IMR-90 (cell line): ENCODE results near the gene TNIP1. TPM values are rescaled to one million over a fixed set of nuclear protein-coding genes. Genes with fewer than 3 reads are reported as not detected.

Source experiments
- ATAC-seq: fragments of 200-7000 bp; cut with Tn5 transposase; 2 replicates; pipeline ENCODE4 v1.9.1; 2020; ENCODE audit warnings: low read depth, mild to moderate bottlenecking, moderate library complexity
- BruUV-seq: library from RNA; stranded (reverse); fragments of 400-500 nt; replicated peaks from 2 replicates; lab custom pipeline; 2021; lab: Mats Ljungman, UMichigan
- CTCF ChIA-PET: fragments of 300-600 bp; formaldehyde crosslinking; extraction: SDS; loops from one replicate; lab custom pipeline; 2021; ENCODE audit warnings: antibody characterized with exemption; lab: Yijun Ruan, JAX
- POLR2A ChIA-PET: fragments of 300-600 bp; sonication (Branson Sonifier 250); formaldehyde crosslinking; loops from one replicate; lab custom pipeline; 2022; ENCODE audit warnings: antibody characterized with exemption; ENCODE audit not compliant: unreplicated experiment; lab: Charles Lee
- DNase-seq: peaks from one replicate; pipeline ENCODE4 v3.0.0; 2013
- H2AFZ ChIP-seq: replicated peaks from 2 replicates; pipeline ENCODE3; 2013; ENCODE audit warnings: low read length, mild to moderate bottlenecking; ENCODE audit not compliant: poor library complexity
- H2AK5ac ChIP-seq: 2 replicates; pipeline ENCODE4 v1.6.1; 2013; ENCODE audit warnings: low read depth, low read length, inconsistent platforms
- H2AK9ac ChIP-seq: replicated peaks from 2 replicates; pipeline ENCODE3; 2013; ENCODE audit warnings: mild to moderate bottlenecking, low read depth, low read length, moderate library complexity; ENCODE audit not compliant: poor library complexity
- H2BK120ac ChIP-seq: 2 replicates; pipeline ENCODE4 v1.6.1; 2013; ENCODE audit warnings: low read depth, low read length, inconsistent platforms
- H2BK15ac ChIP-seq: 3 replicates; pipeline ENCODE4 v1.6.1; 2013; ENCODE audit warnings: low read depth, low read length, inconsistent platforms
- H2BK20ac ChIP-seq: 2 replicates; pipeline ENCODE4 v1.6.1; 2013; ENCODE audit warnings: low read depth, mild to moderate bottlenecking, inconsistent platforms, low read length, moderate library complexity
- H2BK5ac ChIP-seq: 2 replicates; pipeline ENCODE4 v1.6.1; 2013; ENCODE audit warnings: mild to moderate bottlenecking, low read depth, low read length, inconsistent platforms; ENCODE audit not compliant: poor library complexity, severe bottlenecking
- H3K14ac ChIP-seq: replicated peaks from 2 replicates; pipeline ENCODE4 v1.6.1; 2013; ENCODE audit warnings: low read depth, low read length, inconsistent platforms
- H3K18ac ChIP-seq: 2 replicates; pipeline ENCODE4 v1.6.1; 2013; ENCODE audit warnings: low read depth, low read length, control low read depth
- H3K23ac ChIP-seq: 2 replicates; pipeline ENCODE4 v1.6.1; 2013; ENCODE audit warnings: low read depth, low read length, inconsistent platforms
- H3K27ac ChIP-seq: 2 replicates; pipeline ENCODE4 v1.5.1; 2013; ENCODE audit warnings: mild to moderate bottlenecking, control low read depth, low read length; ENCODE audit not compliant: insufficient read depth
- H3K27me3 ChIP-seq: 2 replicates; pipeline ENCODE4 v1.6.1; 2013; ENCODE audit warnings: low read length; ENCODE audit not compliant: control insufficient read depth, insufficient read depth
- H3K36me3 ChIP-seq: 2 replicates; pipeline ENCODE4 v1.6.1; 2013; ENCODE audit warnings: low read length, mixed read lengths; ENCODE audit not compliant: control insufficient read depth, insufficient read depth
- H3K4ac ChIP-seq: 2 replicates; pipeline ENCODE4 v1.6.1; 2013; ENCODE audit warnings: low read depth, low read length, inconsistent platforms
- H3K4me1 ChIP-seq: 2 replicates; pipeline ENCODE4 v1.6.1; 2013; ENCODE audit warnings: low read length, mixed read lengths; ENCODE audit not compliant: control insufficient read depth, insufficient read depth
- H3K4me2 ChIP-seq: 2 replicates; pipeline ENCODE4 v1.6.1; 2013; ENCODE audit warnings: low read depth, mild to moderate bottlenecking, control low read depth, low read length, moderate library complexity
- H3K4me3 ChIP-seq: 2 replicates; pipeline ENCODE4 v1.5.1; 2013; ENCODE audit warnings: low read depth, mild to moderate bottlenecking, control low read depth, low read length, moderate library complexity; ENCODE audit not compliant: insufficient read depth
- H3K56ac ChIP-seq: 2 replicates; pipeline ENCODE4 v1.6.1; 2013; ENCODE audit warnings: low read length, inconsistent platforms; ENCODE audit not compliant: insufficient read depth; ENCODE audit errors: extremely low read depth
- H3K79me1 ChIP-seq, 2 experiments: 2 replicates each; pipeline ENCODE4 v1.6.1; 2013; ENCODE audit warnings: low read length in 2 of 2, inconsistent platforms in 1 of 2, low read depth in 1 of 2
- H3K9ac ChIP-seq: 2 replicates; pipeline ENCODE4 v1.6.1; 2013; ENCODE audit warnings: low read depth, low read length, control low read depth
- H3K9me1 ChIP-seq: 2 replicates; pipeline ENCODE4 v1.6.1; 2013; ENCODE audit warnings: low read length, inconsistent platforms; ENCODE audit not compliant: insufficient read depth
- H3K9me3 ChIP-seq: 2 replicates; pipeline ENCODE4 v1.6.1; 2013; ENCODE audit warnings: low read length; ENCODE audit not compliant: control insufficient read depth, insufficient read depth
- H4K20me1 ChIP-seq: 2 replicates; pipeline ENCODE4 v1.6.1; 2013; ENCODE audit warnings: low read length, inconsistent platforms; ENCODE audit not compliant: insufficient read depth
- H4K5ac ChIP-seq: 2 replicates; pipeline ENCODE4 v1.6.1; 2013; ENCODE audit warnings: mild to moderate bottlenecking, low read depth, low read length, control low read depth
- H4K8ac ChIP-seq, 2 experiments: 2 replicates each; pipeline ENCODE4 v1.6.1; 2013; ENCODE audit warnings: low read depth in 2 of 2, low read length in 2 of 2, control low read depth in 1 of 2, inconsistent platforms in 1 of 2
- H4K91ac ChIP-seq: 2 replicates; pipeline ENCODE4 v1.6.1; 2013; ENCODE audit warnings: low read depth, low read length, inconsistent platforms; ENCODE audit not compliant: insufficient read depth
- CTCF ChIP-seq: conservative IDR thresholded peaks from 2 replicates; pipeline ENCODE4 v1.5.1; 2012; ENCODE audit warnings: mild to moderate bottlenecking, low read depth, low read length, improper control_type of control experiment
- FOS ChIP-seq: fragments of 150-350 bp; IDR thresholded peaks from 2 replicates; pipeline ENCODE4 v1.6.1; 2016; ENCODE audit warnings: low read depth, low read length
- MAFK ChIP-seq: IDR thresholded peaks from 2 replicates; pipeline ENCODE4 v1.6.1; 2012; ENCODE audit warnings: low read depth, low read length, improper control_type of control experiment
- MAZ ChIP-seq: IDR thresholded peaks from 2 replicates; pipeline ENCODE4 v1.6.1; 2012; ENCODE audit warnings: low read depth, mild to moderate bottlenecking, low read length, improper control_type of control experiment, moderate library complexity, borderline replicate concordance
- RAD21 ChIP-seq: IDR thresholded peaks from 2 replicates; pipeline ENCODE4 v1.6.1; 2012; ENCODE audit warnings: low read length, improper control_type of control experiment
- SMC3 ChIP-seq: fragments of 150-350 bp; IDR thresholded peaks from 2 replicates; pipeline ENCODE4 v1.6.1; 2016; ENCODE audit warnings: low read depth, mild to moderate bottlenecking, antibody characterized with exemption, low read length, moderate library complexity
- WGBS, 2 experiments: methylation state at CpG; one replicate each; pipeline versions ENCODE4 v1.1.5 to v1.1.7; 2013; ENCODE audit warnings: missing lambda C conversion rate in 2 of 2; ENCODE audit not compliant: insufficient read length in 1 of 2; ENCODE audit errors: extremely low coverage in 2 of 2; 5-methylcytosine and 5-hydroxymethylcytosine counted together
- dilution Hi-C: fragments of 300-500 bp; cut with HindIII; formaldehyde crosslinking; loops from one replicate; pipeline ENCODE4 v1.14.3; 2018; ENCODE audit warnings: low sequenced_read_pairs; ENCODE audit not compliant: unreplicated experiment
- in situ Hi-C: fragments of 300-500 bp; cut with MboI; formaldehyde crosslinking; loops from 3 replicates; pipeline ENCODE4 v1.14.3; 2019; ENCODE audit warnings: low sequenced_read_pairs, inconsistent platforms, mixed read lengths
- intact Hi-C: fragments of 100-400 bp; cut with micrococcal nuclease; formaldehyde crosslinking; loops from 2 replicates; pipeline ENCODE4 v1.10.0; 2022
- polyA plus RNA-seq, 3 experiments: library from polyadenylated mRNA; depleted of rRNA; stranded (reverse); fragments of >200 nt; gene quantifications; 2 replicates each; pipeline ENCODE4 v1.2.3, GENCODE V29; 2012; ENCODE audit warnings: low replicate concordance in 1 of 3
- total RNA-seq: library from RNA; depleted of rRNA; stranded (reverse); fragments of >200 nt; gene quantifications from 2 replicates; pipeline ENCODE4 v1.2.3, GENCODE V29; 2012

Gene TNIP1
- total and polyA plus RNA-seq, 2 of the 4 experiments (the other 2 are of a cell fraction), result 63.8 to 92.8 TPM

DNA sequence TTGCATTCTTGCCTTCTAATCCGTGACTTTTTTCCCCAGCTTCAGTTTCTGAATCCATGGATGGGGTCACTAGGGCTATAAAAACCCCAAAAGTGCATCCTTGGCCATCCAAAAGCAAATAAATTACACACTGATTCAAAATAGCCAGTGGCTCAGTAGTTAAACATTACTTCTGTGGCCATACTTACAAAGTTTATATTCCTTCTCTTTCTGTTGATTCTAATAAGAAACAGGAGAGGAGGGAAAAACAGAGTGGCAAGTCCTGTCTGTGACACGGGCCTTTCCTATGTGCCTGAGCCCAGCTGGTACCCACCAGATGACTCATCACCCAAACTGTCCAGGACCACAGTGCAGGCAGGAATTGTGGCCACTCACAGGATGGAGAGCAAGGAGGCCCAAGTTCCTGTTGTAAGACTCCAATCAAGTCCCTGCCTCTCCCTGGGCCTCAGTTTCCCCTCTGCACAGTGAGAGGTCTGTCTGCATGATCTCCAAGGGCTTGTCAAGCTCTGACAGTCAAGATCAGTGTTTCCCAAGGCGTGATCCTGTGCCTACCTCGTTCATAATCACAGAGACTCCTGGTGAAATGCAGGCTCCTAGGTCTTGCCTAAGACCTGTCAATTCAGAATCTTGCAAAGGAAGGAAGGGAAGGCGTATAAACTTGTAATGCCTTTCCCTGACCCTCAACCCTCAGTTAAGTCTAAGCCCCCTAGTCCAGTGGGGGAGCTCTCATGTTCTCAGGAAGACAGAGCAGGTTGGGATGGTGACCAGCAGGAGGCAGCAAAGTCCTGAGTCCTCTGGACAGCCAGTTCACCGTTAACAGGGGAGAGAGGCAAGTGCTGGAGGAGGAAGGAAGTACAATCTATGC, 29.5 kb downstream of the TNIP1 start:
- no peak overlapping the region for H3K18ac ChIP-seq
- ChIA-PET POLR2A (interaction anchor here (1.1 kb wide), 1 partner anchor 112 kb away, joined by 3 read pairs; no protein-coding TSS in a partner anchor), CTCF (interaction anchor here (0.6 to 4.0 kb wide), 20 partner anchors 9 to 115 kb away, joined by 3 to 61 read pairs (median 4); partner anchors contain the start of gene TNIP1)
- H3K27ac ChIP-seq, result no peak overlapping the region
- no peak overlapping the region for H3K56ac ChIP-seq
- peaks cover 10% of the 10 kb centered on the region for H4K20me1 ChIP-seq
- no peak overlapping the region for H3K4me3 ChIP-seq
- H2BK5ac ChIP-seq, result no peak overlapping the region
- H3K23ac ChIP-seq, result no peak overlapping the region
- H4K5ac ChIP-seq, result no peak overlapping the region
- peak overlapping the region; percentile 46 for H2AK9ac ChIP-seq
- H2AK5ac ChIP-seq, result peak overlapping the region; percentile 37; the same call in 1 of the 2 replicates
- DNase-seq (peak; percentile 75), ATAC-seq (peak; percentile 96)
- no peak overlapping the region for H3K4me2 ChIP-seq
- H2AFZ ChIP-seq, result peak overlapping the region; percentile 16
- no peak overlapping the region for H2BK120ac ChIP-seq
- no peak overlapping the region for H3K9ac ChIP-seq
- 89% methylated on average over 1 of the region's 6 CpGs; no CpG with 5 or more reads in 1 of the 2 experiments for WGBS, 2 experiments
- H3K9me1 ChIP-seq, result peaks cover 3% of the 10 kb centered on the region; the same call in 1 of the 2 replicates
- H4K91ac ChIP-seq, result no peak overlapping the region
- peaks cover 12 to 44% of the 10 kb centered on the region in 2 experiments for H3K79me1 ChIP-seq
- no peaks in the 10 kb centered on the region for H3K9me3 ChIP-seq
- TF ChIP-seq MAFK, result no peak
- TF ChIP-seq FOS, result 0 out of 2 replicates have a peak, but pooled peaks have one; percentile 31
- peak; percentile 93 for TF ChIP-seq SMC3
- TF ChIP-seq MAZ, result no peak
- peak; percentile 91 for TF ChIP-seq CTCF
- TF ChIP-seq RAD21, result peak; percentile 94
- no peak overlapping the region for H3K14ac ChIP-seq
- intact Hi-C loops (loop anchor here (1.0 to 2.0 kb wide), 4 partner anchors 48 to 188 kb away; no protein-coding TSS in a partner anchor), in situ Hi-C loops (loop anchor here (5.0 kb wide), 1 partner anchor 66 kb away; no protein-coding TSS in a partner anchor), dilution Hi-C loops (no loop called here)
- H3K4me1 ChIP-seq, result peaks cover 6% of the 10 kb centered on the region; the same call in 1 of the 2 replicates
- H2BK20ac ChIP-seq, result no peak overlapping the region
- BruUV-seq, result no TSS peak
- H4K8ac ChIP-seq, result no peak overlapping the region
- H3K27me3 ChIP-seq, result no peaks in the 10 kb centered on the region
- H3K4ac ChIP-seq, result 0 out of 2 replicates have a peak overlapping the region, but pooled peaks have one; percentile 11
- no peak overlapping the region for H2BK15ac ChIP-seq
- H3K36me3 ChIP-seq, result peaks cover 49% of the 10 kb centered on the region
